ENCODE results near the gene CYP27C1.
"Not testable (repeated sequence)": the region's sequence is repeated elsewhere in the genome, so short reads cannot be mapped to it uniquely, and the experiment has no call there.

CYP27C1 gene

GRCh38 chr2:127220768-127221527, 849 bp upstream of the CYP27C1 start:
- no peak for DNase-seq

- DNase-seq: peak; percentile 7
These were observed 678 bp downstream of the CYP27C1 start for GRCh38 chr2:127219171-127220070.

DNA sequence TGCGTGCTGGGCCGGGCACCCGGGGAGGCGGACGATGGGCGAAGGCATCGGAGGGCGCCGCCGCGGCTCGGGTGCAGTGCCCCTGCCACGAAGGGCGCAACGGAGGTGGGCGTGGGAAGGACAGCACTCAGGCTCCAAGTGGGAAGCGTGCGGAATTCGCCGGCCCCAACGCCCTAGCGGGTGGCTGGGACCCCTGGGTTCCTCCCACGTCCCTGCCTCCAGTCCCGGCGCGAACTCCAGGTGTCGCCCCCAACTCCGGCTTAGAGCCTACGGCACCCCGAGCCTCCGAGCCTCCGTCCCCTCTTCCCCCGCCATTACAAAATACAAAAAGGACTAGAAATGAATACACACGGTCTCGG, 1.3 kb downstream of the CYP27C1 start:
- no peak for DNase-seq

DNA sequence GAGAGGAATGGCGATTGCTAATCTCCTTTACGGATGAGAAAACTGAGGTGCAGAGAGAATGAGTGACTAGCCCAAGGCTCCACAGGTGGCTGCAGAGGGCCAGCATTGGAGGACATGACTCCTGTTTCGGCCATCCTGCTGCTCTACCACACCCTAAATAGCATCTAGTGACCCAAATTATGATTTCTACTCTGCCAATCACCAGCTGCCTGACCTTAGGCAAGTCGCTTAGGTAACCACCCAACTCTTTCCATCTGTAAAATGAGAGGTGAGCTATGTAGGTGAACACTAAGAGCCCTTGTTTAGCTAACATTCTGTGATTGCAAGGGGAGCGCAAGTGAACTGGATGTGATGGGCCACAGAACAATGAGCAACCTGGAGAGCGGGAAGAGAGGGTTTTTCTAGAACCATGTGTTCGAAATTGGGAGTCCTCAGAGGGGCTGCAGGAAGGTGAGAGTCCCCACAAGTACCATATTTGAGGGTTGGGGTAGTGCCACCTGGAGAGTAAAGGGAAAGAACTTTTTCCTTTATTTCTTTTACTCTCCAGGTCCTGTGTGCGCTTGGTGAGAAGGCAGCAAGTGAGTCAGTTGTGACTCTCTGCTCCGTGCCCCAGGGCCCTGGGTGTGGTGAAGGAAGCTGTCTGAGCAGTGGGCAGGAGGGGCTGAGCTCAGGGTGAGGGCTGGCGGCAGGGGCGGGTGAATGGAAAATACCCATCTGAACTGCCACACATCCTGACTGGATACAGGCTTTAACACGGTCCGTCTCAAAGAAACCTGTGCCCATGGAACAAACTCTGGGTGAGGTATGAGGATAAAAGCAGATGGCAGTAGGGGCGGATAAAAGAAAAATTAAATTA, 2.4 kb downstream of the CYP27C1 start:
- DNase-seq: no peak

- DNase-seq: no peak
These were observed 3.5 kb downstream of the CYP27C1 start for GRCh38 chr2:127216593-127216992.

GRCh38 chr2:127216095-127216494, 4.0 kb downstream of the CYP27C1 start:
- no peak for DNase-seq

GRCh38 chr2:127214201-127214600, 5.9 kb downstream of the CYP27C1 start:
- not testable (repeated sequence) for DNase-seq

GRCh38 chr2:127208313-127208712, 11.8 kb downstream of the CYP27C1 start:
- DNase-seq: peak; percentile 80

- DNase-seq: no peak
These were observed 14.6 kb downstream of the CYP27C1 start for GRCh38 chr2:127205218-127206125.

DNA sequence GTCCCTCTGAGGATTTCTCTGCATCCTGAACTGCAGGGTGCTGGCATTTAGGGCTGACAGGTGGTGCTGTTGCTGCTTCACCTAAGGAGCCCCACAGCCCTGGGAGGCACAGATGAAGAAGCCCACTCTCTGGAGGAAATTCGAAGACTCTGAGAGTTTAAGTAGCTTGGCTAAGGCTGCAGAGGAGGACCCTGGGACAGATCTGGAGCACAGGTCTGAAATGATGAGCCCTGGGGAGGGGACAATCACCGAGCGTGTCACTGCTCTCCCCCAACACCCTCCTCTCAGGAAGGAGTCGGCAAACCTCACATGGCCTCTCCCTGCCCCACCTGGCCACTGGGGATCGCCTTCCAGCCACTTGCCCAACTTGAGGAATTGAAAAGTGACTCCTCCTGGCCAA, 18.6 kb downstream of the CYP27C1 start:
- no peak for DNase-seq

GRCh38 chr2:127200962-127201361, 19.1 kb downstream of the CYP27C1 start:
- DNase-seq: no peak

DNA sequence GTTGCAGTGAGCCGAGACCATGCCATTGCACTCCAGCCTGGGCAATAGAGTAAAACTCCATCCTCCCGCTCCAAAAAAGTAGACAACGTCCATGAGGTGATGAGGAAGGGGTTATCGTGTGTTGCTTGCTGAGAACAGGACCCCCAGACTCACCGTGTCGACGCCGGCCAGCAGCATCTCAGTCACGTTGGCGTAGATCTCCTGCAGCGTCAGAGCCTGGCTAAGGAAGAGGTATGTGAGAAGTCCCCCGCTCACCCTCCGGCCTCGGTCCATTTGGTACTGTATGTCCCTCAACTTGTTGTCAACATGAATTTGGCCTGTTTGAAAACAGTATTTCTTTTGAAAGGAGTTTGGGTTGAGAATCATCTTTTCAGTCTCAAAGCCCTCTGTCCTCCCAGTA, 20.9 kb downstream of the CYP27C1 start:
- DNase-seq: no peak

DNA sequence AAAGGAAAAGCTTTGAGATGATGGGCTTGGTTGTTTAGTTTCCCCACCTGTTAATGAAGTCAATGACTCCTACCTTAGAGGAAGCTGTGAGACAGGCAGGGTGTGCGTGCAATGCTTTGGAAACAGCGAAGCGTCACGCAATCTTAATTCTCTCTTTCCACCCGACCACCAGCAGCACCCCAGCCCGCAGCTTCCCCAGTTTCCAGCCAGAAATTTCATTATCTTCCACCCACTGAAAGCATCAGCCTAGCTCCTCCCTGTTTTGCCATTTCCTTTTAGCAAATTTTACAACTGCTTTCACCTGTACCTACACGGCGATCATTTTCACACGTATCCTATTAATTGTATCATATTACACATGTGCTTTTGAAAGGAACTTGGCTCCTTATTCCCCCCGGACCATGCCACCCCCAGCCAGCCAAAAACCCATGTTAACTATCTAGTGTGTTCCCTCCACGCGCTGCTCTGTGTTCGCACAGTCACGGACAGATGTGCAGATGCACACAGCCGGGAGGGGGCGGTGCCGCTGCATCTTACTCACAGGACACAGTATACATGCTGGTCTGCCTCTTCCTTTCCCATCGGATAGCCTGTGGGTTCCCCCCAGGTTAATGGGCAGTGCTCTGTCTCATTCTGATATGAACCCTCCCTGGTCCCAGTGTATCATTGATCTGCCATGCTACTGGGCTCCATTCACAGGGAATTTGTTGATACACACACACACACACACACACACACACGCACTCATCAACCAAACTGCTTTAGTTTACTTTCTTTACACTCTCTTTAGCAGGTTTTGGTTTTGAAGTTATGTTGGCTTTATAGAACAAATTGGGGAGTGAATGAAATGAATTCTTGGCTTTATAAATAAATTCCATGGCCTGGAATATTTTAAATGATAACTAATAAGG, 22.4 kb downstream of the CYP27C1 start:
- DNase-seq: peak; percentile 48

DNA sequence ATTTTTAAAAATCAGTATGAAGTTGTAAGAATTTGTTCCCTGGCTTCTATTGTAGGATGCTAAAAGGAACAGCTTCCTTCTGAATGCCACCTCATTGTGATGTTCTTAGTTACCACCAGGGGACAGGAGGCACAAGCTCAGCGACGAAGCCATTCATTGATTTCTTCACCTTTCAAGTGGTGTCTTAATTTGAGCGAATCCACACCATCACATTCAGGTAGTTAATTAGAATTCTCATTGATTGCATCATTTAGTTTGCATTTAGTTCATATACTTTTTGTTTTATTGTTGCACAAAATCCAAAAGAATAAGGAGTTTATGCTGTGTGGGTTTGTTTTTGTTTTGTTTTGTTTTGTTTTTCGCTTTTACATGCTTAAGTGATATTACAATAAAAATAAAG, 23.1 kb downstream of the CYP27C1 start:
- no peak for DNase-seq

- DNase-seq: no peak
These were observed 23.6 kb downstream of the CYP27C1 start for GRCh38 chr2:127196549-127196948.

DNA sequence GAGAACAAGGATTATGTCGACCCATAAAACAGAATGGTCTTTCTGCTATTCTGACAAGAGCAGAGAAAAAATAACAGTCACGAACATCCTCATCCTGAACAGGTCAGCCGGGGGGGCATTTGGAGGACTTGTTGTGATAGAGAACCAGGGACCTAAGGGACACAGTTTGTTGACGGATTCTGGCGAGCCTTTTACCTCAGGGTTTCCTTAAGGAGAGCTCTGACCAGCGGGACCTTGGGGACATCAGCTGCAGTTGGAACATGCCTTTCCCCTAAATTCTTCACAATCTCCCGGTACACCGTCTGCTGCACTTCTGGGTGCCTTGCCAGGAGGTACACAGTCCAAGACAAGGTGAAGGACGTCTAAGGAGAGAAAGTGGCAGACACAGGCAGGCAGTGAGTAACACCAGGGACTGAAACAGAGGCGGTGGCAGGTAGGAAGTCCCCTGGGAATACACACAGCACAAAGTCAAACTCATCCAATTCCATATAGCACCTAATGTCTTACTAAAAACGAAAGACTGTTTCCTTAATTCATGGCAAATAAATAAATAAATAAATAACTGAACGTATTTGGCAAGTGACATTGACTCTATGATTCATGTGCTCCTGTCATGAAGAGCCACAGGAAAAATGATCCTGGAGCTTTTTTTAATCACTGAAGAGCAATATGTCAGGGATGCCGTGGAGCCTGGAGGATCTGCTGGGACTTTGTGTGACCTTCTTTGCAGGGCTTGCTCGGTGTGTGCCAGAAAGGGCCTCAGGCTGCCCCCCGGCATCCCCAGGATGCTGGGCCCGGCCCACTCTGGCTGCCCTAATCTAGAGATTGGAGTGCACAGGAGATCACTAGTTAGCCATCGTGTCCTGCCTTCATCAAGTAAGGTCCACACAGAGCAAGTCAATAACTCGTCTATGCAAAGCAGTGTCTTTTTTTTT, 24.7 kb downstream of the CYP27C1 start:
- no peak for DNase-seq

GRCh38 chr2:127194447-127194846, 25.7 kb downstream of the CYP27C1 start:
- no peak for DNase-seq

GRCh38 chr2:127193967-127194280, 26.2 kb downstream of the CYP27C1 start:
- DNase-seq: no peak

DNA sequence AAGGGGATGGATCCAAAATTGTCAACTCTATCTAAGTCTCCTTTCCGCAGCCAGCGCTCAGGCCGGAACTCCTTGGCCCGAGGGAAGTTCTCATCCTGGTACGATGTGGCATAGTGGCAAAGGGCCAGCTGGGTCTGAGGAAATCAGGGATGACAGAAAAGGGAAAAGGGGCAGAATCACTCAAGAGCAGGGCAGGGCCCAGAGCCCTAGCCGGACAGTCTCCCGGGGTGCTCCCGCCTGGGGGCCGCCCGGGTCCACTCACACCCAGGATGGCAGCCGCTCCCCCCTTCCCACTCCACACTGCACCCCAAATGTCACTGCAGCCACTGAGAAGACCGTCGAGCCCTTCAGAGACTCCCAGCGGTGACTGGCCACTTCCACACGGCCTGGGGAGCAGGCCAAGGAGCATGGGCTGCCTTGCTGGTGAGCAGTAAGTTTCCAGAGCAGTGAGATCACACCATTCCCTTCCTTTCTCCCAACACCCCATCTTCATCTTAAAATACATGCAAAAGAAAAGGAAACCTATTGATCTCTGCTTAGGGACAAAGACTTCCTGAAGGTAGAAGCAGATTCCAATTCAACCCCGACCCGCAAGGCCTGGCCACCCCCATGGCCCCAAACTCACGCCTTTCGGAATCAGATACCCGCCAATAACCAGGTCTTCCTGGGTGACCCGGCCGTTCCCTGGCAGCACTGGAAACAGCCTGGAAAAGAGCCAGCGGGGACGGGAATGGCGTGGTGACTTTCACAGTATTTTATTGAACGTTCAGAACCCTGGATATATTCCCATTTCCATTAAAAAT, 26.7 kb downstream of the CYP27C1 start:
- no peak for DNase-seq
